Astrocyte (in vitro differentiated cells and primary cell): ENCODE data around the gene ADGRD2.

ENCODE experiments used
- EZH2 ChIP-seq: IDR thresholded peaks from 2 replicates; pipeline ENCODE4 v1.6.1; 2012; ENCODE audit warnings: mild to moderate bottlenecking, low read length, inconsistent platforms; ENCODE audit not compliant: insufficient read depth
- TF ChIP-seq, protein P1 (sequence below): IDR thresholded peaks from 2 replicates; pipeline ENCODE4 v1.5.1; 2011; ENCODE audit warnings: low read depth, mild to moderate bottlenecking, inconsistent platforms, low read length, moderate library complexity; ENCODE audit not compliant: insufficient read depth

DNA sequence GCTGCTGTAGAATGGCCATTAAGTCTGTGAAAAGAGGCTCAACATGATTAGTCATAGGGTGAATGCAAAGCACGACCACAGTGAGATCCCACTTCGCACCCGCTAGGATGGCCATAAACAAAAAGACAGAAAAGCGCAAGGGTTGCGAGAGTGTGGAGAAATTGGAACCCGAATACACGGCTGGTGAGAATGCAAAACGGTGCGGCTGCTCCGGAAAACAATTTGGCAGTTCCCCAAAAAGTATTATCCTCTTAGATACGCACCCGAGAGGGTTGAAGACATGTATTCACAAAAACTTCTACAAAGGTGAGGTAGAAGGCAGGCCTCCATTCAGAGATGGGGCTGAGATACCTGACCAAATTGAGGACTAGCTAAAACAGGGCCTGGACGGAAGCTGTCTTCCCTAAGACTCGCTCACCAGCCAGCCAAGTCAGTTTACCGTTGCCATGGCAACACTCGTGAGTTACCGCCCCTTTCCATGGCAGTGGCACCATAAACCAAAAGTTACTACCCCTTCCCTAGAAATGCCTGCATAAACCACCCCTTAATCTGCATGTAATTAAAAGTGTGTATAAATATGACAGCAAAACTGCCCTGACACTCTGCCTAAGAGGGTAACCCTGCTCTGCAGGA is 34.3 kb upstream of the ADGRD2 start:
- TF ChIP-seq, protein P1, sequence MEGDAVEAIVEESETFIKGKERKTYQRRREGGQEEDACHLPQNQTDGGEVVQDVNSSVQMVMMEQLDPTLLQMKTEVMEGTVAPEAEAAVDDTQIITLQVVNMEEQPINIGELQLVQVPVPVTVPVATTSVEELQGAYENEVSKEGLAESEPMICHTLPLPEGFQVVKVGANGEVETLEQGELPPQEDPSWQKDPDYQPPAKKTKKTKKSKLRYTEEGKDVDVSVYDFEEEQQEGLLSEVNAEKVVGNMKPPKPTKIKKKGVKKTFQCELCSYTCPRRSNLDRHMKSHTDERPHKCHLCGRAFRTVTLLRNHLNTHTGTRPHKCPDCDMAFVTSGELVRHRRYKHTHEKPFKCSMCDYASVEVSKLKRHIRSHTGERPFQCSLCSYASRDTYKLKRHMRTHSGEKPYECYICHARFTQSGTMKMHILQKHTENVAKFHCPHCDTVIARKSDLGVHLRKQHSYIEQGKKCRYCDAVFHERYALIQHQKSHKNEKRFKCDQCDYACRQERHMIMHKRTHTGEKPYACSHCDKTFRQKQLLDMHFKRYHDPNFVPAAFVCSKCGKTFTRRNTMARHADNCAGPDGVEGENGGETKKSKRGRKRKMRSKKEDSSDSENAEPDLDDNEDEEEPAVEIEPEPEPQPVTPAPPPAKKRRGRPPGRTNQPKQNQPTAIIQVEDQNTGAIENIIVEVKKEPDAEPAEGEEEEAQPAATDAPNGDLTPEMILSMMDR, result no peak
- TF ChIP-seq EZH2, result no peak
